GM18861 (cell line): ENCODE data around the gene ADAMTS7.
"Not testable (repeated sequence)": the region's sequence is repeated elsewhere in the genome, so short reads cannot be mapped to it uniquely, and the experiment has no call there.

Experiments used
- ATAC-seq: cut with Tn5 transposase; IDR thresholded peaks from one replicate; pipeline ENCODE4 v1.9.1; 2021; ENCODE audit not compliant: unreplicated experiment

The ADAMTS7 gene

GRCh38 chr15:78726870-78727551 lies 84.3 kb downstream of the ADAMTS7 start:
- ATAC-seq: no peak

- ATAC-seq: not testable (repeated sequence)
Measured at GRCh38 chr15:78719819-78720450, 91.3 kb downstream of the ADAMTS7 start.

DNA sequence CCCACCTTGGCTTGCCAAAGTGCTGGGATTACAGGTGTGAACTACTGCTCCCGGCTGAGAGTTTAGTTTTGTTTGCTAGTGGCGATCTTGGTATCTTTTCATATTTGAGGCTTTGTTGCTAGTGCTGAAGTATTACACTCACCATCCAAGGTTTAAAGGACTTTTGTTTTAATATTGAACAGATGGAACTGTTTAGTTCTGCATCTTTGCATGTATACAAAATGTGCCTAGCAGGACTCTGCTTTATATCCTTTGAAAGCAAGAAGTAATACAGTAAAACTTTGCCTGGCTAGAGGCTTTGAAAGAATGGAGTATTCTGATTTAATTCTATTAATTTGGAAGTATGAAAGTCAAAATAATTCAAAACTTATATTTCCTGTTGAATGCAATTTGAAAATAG lies 92.4 kb downstream of the ADAMTS7 start:
- no peak for ATAC-seq

- ATAC-seq: no peak
Measured at GRCh38 chr15:78717956-78718656, 93.2 kb downstream of the ADAMTS7 start.

- ATAC-seq: no peak
Measured at GRCh38 chr15:78716651-78717050, 94.6 kb downstream of the ADAMTS7 start.

GRCh38 chr15:78715930-78716329 lies 95.3 kb downstream of the ADAMTS7 start:
- no peak for ATAC-seq

- no peak for ATAC-seq
Measured at GRCh38 chr15:78715434-78715833, 95.8 kb downstream of the ADAMTS7 start.

- no peak for ATAC-seq
Measured at GRCh38 chr15:78714890-78715289, 96.4 kb downstream of the ADAMTS7 start.

DNA sequence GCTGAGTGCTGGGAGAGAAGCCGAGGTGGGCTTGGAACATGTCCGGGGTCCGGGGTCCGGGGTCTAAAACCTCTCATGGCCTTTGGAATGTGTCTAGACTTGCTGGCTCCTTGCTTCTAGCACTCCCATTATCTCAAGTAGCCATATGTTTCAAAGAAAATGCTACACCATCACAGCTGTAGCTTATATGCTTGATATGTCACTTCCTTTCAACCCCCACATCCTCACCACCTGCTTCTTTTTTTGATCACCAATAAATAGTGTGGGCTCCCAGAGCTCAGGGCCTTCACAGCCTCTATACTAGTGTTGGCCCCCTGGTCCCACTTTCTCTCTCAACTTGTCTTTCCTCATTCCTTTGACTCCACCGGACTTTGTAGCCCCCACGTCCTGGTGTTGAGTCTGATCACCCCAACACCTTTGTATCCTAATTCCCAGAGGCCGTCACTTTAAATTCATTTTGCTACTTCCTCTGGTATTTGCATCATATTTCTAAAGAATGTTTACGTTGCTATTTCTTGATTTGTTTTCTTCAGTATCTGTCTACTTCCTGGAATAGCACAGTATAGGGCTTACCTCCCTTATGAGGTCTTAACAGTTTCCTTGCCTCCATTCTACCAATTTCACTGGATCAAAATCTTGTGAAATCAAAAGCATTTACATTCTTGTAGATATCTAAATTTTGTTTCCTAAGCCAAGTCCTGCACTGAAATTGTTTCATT lies 98.3 kb downstream of the ADAMTS7 start:
- no peak for ATAC-seq

- ATAC-seq: no peak
Measured at GRCh38 chr15:78711638-78712037, 99.6 kb downstream of the ADAMTS7 start.

GRCh38 chr15:78709263-78709882 lies 101.9 kb downstream of the ADAMTS7 start:
- ATAC-seq: no peak
